Colonic mucosa (tissue), 4 donors: ENCODE measurements around the gene USP22. TPM values are rescaled to one million over a fixed set of nuclear protein-coding genes. Genes with fewer than 3 reads are reported as not detected.

ENCODE experiments used
- DNase-seq: peaks from one replicate; pipeline ENCODE4 v3.0.0-alpha.2; 2020
- H3K27ac ChIP-seq: fragments of 200-600 bp; one replicate; pipeline ENCODE4 v1.8.0; 2021
- H3K27me3 ChIP-seq: fragments of 200-600 bp; one replicate; pipeline ENCODE4 v1.8.0; 2021
- H3K36me3 ChIP-seq: fragments of 200-600 bp; one replicate; pipeline ENCODE4 v1.8.0; 2021
- H3K4me1 ChIP-seq: fragments of 200-600 bp; one replicate; pipeline ENCODE4 v1.8.0; 2021; ENCODE audit warnings: mild to moderate bottlenecking
- H3K4me3 ChIP-seq: fragments of 200-600 bp; one replicate; pipeline ENCODE4 v1.8.0; 2021
- H3K9ac ChIP-seq, 2 donors: one replicate each; pipeline ENCODE4 v1.7.0; 2013; ENCODE audit warnings: control low read depth in 2 of 2, low read depth in 2 of 2, low read length in 2 of 2
- H3K9me3 ChIP-seq: fragments of 200-600 bp; one replicate; pipeline ENCODE4 v1.8.0; 2021
- intact Hi-C: fragments of 100-400 bp; cut with DNase I; formaldehyde crosslinking; loops from one replicate; pipeline ENCODE4 v1.14.1; 2022
- total RNA-seq, 2 donors: library from RNA; stranded (reverse); fragmentation: NEBNext Ultra II Directional in 1 of 2; extraction: Animal tissue kit (Norgen Biotek cat#: 25700) in 1 of 2; gene quantifications; one replicate each; pipeline ENCODE4 v1.2.1, GENCODE V29; 2021
- TF ChIP-seq, protein P1 (sequence below): fragments of 200-600 bp; IDR thresholded peaks from one replicate; pipeline ENCODE4 v1.8.0; 2022; ENCODE audit warnings: antibody characterized with exemption, mild to moderate bottlenecking
- donor health status: healthy.
- donor health status: DM: no; HTN: no; CAD: no.
- donor health status: DM: no; HTN: no; CAD: no.

The USP22 gene
- total RNA-seq, 2 donors from 2014 or later = 174 to 190 TPM

DNA sequence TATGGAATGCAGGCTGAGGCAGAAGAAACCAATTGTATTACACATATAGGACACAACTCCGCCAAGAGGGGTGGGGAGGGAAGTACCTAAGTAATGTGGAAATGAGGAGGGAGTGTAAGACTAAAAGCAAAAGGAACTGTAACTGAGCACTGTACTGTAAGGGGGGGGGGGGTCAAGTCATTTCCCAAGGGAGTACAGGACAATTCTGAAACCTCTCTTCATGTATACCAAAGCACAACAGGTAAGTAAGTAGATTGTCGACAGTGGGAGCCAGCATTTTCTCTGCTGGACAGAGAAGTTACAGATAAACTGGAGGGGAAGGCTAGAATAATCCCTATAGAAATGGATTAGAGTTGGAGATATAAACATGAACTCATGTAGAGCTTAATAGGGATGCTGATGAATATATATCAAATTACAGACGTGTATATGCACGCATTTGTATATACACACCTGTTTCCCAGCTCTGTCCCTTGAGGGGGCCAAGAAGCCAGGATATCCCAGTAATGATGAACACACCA is 6.4 kb downstream of the USP22 start:
- intact Hi-C loops = no loop called here
- H3K4me3 ChIP-seq = no peak overlapping the region

DNA sequence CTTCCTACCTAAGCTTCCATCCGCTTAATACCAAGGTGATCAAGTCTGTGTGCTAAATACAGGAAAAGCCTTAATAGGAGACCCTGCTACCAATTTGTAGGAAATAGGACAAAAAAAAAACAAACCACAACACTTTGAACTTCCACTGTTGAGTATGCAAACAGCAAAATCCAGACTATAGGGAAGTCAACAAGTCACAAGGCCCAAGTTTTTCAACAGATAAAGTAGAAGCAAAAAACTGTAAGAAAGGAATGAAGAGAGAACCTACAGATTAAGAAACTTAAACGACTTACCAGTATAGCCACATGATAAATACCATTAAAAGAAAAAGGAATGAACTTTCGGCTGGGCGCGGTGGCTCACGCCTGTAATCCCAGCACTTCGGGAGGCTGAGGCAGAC is 7.4 kb downstream of the USP22 start:
- H3K27ac ChIP-seq = no peak overlapping the region
- H3K4me1 ChIP-seq = peaks cover 10% of the 10 kb centered on the region
- intact Hi-C loops = no loop called here

More for the DNA sequence above, 6.4 kb downstream of the USP22 start:
- H3K9me3 ChIP-seq = no peaks in the 10 kb centered on the region
- H3K27me3 ChIP-seq = no peaks in the 10 kb centered on the region
- H3K4me1 ChIP-seq = peaks cover 10% of the 10 kb centered on the region
- DNase-seq = no peak
- no peak overlapping the region for H3K27ac ChIP-seq
- no peak overlapping the region for H3K9ac ChIP-seq
- TF ChIP-seq, protein P1, sequence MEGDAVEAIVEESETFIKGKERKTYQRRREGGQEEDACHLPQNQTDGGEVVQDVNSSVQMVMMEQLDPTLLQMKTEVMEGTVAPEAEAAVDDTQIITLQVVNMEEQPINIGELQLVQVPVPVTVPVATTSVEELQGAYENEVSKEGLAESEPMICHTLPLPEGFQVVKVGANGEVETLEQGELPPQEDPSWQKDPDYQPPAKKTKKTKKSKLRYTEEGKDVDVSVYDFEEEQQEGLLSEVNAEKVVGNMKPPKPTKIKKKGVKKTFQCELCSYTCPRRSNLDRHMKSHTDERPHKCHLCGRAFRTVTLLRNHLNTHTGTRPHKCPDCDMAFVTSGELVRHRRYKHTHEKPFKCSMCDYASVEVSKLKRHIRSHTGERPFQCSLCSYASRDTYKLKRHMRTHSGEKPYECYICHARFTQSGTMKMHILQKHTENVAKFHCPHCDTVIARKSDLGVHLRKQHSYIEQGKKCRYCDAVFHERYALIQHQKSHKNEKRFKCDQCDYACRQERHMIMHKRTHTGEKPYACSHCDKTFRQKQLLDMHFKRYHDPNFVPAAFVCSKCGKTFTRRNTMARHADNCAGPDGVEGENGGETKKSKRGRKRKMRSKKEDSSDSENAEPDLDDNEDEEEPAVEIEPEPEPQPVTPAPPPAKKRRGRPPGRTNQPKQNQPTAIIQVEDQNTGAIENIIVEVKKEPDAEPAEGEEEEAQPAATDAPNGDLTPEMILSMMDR = no peak
- H3K36me3 ChIP-seq = no peaks in the 10 kb centered on the region

DNA sequence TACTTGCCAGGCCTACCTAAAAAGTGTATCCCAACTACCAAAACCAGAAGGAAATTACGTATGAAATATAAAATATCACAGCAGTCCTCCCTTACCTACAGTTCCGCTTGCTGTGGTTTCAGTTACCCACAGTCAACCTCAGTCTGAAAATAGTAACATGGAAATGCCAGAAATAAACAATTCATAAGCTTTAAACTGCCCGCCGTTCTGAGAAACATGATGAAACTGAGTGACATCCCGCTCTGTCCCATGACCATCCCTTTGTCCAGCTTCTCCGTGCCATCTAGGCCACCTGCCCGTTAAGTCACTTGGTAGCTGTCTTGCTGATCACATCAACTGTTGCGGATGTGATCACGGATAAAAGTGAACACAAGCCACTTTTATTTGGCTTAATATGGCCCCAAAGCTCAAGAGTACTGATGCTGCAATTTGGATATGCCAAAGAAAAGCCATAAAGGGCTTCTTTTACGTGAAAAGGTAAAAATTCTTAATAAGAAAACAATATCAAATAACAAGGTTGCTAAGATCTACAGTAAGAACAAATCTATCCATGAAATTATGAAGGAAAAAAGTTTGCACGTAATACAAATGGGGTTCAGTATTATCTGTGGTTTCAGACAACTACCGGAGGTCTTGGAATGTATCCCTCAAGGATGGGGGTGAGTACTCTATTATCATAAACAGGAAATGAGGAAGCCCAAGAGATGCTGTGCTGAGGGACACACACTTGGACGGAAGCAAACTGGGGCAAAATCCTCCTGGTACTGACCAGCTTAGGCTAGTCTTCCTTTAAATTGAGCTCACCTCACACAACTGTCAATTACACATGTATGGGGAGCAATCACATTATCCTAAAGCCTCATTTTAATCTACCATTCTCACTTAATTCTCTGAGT is 8.2 kb downstream of the USP22 start:
- intact Hi-C loops = no loop called here
- H3K4me1 ChIP-seq = peaks cover 13% of the 10 kb centered on the region
- no peaks in the 10 kb centered on the region for H3K9me3 ChIP-seq
- H3K9ac ChIP-seq = no peak overlapping the region
- no peaks in the 10 kb centered on the region for H3K36me3 ChIP-seq
- peak overlapping the region; percentile 27 for H3K27ac ChIP-seq
- no peaks in the 10 kb centered on the region for H3K27me3 ChIP-seq
- H3K4me3 ChIP-seq = no peak overlapping the region
- TF ChIP-seq, protein P1 = no peak
- DNase-seq = no peak

More for the DNA sequence above, 7.4 kb downstream of the USP22 start:
- Histone ChIP-seq H3K4me3 (no peak overlapping the region), H3K9ac (no peak overlapping the region), H3K9me3 (no peaks in the 10 kb centered on the region), H3K27me3 (no peaks in the 10 kb centered on the region), H3K36me3 (no peaks in the 10 kb centered on the region)
- no peak for DNase-seq
- TF ChIP-seq, protein P1 = no peak

DNA sequence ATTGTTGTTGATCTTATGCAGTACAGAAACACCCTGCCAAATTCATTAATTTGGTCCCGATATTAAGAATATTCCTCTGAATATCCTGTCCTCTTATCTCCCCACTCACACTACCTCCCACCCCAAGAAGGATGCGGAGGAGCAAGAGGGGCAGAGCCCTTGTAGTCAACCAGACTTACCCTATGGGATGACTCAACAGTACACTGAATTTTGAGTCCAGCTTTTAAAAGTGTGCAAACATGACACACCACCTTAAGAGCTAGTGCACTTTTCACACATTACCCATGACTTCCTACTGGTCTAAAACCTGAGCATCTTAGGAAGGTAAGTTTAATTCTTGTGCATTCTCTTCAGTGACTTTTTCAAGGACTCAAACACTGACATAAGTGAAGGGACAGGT is 9.5 kb downstream of the USP22 start:
- DNase-seq = no peak
- Histone ChIP-seq H3K9me3 (no peaks in the 10 kb centered on the region), H3K27ac (no peak overlapping the region), H3K4me1 (peaks cover 13% of the 10 kb centered on the region), H3K4me3 (no peak overlapping the region), H3K9ac (no peak overlapping the region), H3K36me3 (no peaks in the 10 kb centered on the region), H3K27me3 (no peaks in the 10 kb centered on the region)
- TF ChIP-seq, protein P1 = no peak
- intact Hi-C loops = no loop called here

DNA sequence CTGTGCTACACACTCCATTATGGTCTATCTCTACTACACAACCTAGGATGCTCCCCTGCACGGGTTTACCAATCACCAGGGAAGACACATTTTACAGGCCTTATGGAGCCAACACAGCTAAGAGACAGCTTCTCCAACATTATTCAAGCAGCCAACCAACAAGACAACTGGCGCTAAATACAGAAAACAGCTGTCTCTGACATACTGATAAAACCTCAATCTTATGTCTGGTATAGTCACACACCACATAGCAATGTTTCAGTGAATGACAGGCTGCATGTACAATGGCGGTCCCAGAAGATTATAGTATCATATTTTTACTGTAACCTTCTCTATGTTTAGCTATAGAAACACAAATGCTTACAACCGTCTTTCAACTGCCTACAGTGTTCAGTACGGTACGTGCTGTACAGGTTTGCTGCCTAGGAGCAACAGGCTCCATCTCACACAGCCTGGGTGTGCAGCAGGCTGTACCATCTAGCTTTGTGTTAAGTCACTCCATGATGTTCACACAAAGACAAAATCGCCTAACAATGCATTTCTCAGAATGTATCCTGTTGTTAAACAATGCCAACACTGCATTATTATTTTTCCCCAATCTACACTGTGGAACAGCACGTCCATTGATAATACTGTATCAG is 10.9 kb downstream of the USP22 start:
- intact Hi-C loops = no loop called here
- Histone ChIP-seq H3K9me3 (no peaks in the 10 kb centered on the region), H3K9ac (no peak overlapping the region), H3K4me1 (peaks cover 9% of the 10 kb centered on the region), H3K27me3 (no peaks in the 10 kb centered on the region), H3K27ac (no peak overlapping the region), H3K4me3 (no peak overlapping the region), H3K36me3 (no peaks in the 10 kb centered on the region)
- DNase-seq = no peak
- TF ChIP-seq, protein P1 = no peak
